CD1c-positive myeloid dendritic cell (primary cell): Measurements from ENCODE around the gene PPP1R10.

ENCODE experiments used
- DNase-seq: peaks from one replicate; pipeline ENCODE4 v3.0.0-alpha.2; 2016; ENCODE audit errors: extremely low spot score

The PPP1R10 gene

DNA sequence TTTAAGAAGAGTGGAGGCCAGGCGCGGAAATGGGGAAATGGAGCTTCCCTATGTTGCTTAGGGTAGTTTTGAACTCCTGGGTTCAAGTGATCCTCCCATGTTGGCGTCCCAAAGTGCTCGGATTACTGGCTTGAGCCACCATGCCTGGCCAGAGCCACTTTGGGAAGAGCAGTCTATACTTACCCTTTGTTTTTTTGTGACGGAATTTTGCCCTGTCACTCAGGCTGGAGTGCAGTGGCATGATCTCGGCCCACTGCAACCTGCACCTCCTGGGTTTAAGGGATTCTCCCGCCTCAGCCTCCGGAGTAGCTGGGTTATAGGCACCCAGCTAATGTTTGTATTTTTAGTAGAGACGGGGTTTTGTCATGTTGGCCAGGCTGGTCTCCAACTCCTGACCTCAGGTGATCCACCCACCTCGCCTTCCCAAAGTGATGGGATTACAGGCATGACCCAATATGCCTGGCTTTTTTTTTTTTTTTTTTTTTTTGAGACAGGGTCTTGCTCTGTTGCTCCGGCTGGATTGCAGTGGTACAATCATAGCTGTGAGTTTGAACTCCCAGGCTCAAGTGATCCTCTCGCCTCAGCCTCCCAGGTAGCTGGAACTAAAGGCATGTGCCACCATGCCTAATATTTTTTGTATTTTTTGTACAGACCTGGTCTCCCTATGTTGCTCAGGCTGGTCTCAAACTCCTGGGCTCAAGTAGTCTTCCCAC is 18.0 kb downstream of the PPP1R10 start:
- DNase-seq = no peak

DNA sequence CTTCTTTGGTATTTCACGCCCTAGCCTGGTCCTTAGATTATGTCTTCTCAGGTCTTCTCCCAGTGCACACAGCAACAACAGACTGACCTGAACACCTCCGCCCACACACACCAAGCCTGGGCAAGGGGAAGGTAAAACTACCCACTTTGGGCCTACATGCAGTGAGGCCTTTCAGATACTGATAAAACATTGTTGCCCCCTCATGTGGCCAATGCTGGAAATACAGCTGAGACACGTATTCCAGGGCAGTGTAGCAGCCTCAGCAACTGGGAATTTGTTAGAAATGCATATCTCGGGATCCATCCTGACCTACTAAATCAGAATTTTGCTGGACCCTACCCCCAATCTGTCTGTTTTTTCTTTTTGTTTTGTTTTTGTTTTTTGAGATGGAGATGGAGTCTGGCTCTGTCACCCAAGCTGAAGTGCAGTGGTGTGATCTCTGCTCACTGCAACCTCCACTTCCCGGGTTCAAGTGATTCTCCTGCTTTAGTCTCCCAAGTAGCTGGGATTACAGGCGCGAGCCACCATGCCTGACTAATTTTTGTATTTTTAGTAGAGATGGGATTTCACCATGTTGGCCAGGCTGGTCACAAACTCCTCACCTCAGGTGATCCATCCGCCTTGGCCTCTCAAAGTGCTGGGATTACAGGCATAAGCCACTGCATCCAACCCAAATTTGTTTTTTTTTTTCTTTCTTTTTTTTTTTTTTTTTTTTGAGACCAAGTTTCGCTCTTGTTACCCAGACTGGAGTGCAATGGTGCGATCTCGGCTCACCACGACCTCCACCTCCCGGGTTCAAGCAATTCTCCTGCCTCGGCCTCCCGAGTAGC is 19.5 kb downstream of the PPP1R10 start:
- DNase-seq = peak; percentile 85

DNA sequence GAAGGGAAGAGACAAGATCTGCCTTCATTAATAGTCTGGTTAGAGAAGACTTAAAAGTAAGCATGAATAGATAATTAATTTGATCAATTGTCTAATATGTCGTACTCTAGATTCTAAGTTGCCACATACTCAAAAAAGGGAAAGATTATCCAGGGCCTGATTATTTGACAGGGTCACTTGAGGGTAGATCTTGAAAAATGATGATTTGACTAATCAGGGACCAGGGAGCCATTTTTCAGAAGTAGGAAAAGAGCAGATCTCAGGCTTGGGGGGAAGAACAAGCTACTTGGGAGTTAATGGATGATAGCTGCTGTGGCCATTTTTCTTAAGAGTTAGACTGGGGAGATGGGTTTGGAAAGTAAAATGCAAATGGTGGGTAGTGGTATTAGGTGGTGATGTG is 24.8 kb downstream of the PPP1R10 start:
- DNase-seq = no peak

DNA sequence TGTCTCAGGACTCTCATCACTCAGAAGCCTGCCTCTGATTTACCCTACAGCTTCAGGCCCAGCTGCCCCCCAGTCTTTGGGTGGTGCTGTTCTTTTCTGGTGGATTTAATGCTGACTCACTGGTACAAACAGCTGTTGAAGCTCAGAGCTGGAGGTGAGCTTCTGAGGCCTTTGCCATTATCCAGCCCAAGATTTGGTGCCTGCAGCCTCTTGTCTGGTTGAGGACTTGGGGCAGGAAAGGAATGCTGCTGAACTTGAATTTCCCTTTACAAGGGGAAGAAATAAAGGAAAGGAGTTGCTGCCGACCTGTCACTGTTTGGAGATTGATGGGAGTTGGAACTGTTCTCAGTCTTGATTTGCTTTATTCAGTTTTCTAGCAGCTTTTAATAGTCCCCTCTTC is 26.0 kb downstream of the PPP1R10 start:
- DNase-seq = no peak

DNA sequence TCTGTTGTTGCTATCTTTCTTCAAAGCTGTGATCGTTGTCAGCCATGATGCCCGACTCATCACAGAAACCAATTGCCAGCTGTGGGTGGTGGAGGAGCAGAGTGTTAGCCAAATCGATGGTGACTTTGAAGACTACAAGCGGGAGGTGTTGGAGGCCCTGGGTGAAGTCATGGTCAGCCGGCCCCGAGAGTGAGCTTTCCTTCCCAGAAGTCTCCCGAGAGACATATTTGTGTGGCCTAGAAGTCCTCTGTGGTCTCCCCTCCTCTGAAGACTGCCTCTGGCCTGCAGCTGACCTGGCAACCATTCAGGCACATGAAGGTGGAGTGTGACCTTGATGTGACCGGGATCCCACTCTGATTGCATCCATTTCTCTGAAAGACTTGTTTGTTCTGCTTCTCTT is 26.5 kb downstream of the PPP1R10 start:
- DNase-seq = no peak

DNA sequence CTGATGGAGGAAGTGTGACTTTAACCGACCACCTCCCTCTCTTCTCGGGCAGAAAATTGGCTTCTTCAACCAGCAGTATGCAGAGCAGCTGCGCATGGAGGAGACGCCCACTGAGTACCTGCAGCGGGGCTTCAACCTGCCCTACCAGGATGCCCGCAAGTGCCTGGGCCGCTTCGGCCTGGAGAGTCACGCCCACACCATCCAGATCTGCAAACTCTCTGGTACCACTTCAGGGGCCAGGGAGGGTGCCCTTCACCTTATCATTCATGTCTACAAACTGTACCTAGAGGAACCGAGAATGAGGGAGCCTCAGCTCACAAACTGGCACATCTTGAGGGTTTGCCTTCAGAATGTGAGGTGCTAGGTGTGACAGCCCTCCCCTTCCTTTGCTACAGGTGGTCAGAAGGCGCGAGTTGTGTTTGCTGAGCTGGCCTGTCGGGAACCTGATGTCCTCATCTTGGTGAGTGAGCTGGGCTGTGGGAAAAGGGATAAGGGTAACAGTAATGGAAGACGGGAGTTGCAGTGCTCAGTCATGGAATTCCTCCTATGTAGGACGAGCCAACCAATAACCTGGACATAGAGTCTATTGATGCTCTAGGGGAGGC is 27.2 kb downstream of the PPP1R10 start:
- no peak for DNase-seq

DNA sequence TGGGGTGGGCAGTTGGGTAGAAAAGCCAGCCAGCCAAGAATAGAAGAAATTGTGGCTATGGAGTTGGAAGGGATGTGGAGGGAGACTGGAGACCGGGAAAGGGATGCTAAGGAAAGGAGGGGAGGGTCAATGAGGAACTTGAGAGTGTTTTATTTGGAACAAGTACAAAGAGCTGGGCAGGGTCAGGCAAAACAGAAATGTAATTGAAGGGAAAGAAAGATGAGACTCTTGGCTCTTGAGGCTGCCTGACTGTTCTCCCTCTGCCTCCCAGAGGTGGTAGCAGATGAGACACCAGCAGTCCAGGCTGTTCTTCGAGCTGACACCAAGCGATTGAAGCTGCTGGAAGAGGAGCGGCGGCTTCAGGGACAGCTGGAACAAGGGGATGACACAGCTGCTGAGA is 33.1 kb downstream of the PPP1R10 start:
- no peak for DNase-seq

DNA sequence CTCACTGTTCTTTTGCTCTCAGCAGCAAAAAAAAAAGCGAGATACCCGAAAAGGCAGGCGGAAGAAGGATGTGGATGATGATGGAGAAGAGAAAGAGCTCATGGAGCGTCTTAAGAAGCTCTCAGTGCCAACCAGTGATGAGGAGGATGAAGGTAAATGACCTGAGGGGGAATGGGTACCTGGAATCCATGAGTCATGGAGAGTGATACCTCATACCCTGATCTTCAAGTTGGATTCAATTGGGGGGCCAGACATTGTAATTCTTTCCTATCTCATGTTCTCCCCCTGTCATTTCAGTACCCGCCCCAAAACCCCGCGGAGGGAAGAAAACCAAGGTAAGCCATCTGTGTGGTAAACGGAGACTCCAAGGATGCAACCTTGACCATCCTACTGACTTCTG is 39.0 kb downstream of the PPP1R10 start:
- DNase-seq = no peak

DNA sequence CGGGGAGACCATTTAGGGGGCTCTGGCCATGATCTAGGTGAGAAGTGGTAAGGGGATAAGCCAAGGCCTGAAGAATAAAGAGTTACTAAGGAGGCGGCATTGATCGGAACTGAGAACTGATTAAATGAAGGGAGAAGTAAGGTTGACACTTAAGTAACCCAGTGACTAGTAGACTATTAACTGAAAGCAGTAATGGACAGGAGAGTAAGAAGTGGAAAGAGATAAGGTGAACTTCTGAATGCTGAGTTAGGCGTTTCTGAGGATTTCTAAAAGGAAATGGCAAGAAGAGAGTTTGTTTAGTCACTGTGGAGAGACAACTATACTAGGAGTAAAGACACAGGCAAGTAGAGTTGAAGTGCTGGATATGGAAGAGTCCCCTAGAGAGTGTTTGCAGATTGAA is 43.9 kb downstream of the PPP1R10 start:
- no peak for DNase-seq

DNA sequence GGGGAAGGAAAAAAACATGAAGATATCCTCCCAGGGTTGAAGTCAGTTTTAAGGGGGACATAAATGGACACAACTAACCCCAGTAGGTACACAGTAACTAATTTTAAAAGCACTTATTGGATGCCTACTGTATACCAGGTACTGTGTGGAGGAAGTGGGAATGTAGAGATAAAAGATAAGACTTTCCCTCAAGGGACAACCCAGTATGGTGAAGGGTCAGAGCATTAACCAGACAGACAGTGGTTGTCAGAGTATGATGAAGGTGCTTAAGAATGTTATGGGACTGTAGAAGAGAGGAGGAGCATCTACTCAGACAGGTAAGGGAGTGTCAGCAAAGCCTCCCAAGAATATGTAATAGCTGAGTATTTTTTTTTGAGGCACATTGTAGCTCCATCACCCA is 44.9 kb downstream of the PPP1R10 start:
- no peak for DNase-seq

DNA sequence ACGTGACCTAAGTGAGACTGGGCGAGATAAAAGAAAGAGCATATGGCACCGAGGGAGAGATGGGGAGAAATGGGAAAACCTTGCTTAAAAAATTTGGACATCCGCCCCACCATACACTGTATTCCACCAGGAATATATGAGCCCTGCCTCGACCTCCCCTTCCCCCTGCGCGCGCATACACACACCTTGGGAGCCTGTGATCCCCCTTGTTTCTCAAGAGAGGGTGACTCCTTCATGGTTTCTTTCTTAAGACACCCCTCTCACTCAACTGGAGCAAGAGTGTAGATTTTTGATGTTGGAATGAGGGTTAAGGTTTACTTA is 45.3 kb downstream of the PPP1R10 start:
- no peak for DNase-seq

DNA sequence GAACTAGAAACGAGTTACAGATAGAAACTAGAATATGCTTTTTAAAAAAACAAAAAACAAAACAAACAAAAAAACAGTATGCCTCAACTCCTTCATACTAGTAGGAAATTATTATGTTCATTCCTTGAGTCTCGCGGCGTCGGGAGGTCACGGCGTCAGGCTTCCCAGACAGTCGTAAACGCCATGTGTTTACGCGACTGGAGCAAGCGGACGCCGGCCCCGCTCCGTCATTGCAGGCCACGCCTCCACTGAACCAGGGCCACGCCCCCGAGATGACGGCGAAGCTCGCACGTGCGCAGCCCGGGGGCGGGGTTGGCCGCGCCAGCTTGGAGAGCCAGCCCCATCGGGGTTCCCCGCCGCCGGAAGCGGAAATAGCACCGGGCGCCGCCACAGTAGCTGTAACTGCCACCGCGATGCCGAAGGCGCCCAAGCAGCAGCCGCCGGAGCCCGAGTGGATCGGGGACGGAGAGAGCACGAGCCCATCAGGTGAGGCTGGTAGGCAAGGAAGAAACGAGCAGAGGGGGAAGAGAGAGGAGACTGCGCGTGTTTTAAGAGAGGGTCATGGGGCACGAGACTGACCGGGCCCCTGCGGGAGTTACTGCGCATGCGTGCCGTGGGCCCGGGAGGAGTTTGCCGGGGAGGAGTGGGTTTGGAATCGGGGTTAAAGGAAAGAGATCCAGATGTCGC is 45.8 kb downstream of the PPP1R10 start, which contains the start of gene ABCF1:
TSS of gene ABCF1 (plus strand) at position 368 of the 687 bp plus-strand sequence. CDS start at position 414, 46 bp downstream.
- peak; percentile 100 for DNase-seq

DNA sequence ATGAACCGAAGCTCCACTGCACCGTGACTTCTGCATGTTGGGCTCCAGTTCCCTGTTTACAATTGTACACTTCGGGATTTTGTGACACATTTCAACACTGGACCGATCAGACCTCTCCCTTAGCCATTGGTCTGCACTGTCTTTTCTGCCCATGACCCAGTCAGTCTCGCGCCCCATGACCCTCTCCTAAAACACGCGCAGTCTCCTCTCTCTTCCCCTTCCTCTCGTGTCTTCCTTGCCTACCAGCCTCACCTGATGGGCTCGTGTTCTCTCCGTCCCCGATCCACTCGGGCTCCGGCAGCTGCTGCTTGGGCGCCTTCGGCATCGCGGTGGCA is 46.3 kb downstream of the PPP1R10 start:
- peak; percentile 75 for DNase-seq

DNA sequence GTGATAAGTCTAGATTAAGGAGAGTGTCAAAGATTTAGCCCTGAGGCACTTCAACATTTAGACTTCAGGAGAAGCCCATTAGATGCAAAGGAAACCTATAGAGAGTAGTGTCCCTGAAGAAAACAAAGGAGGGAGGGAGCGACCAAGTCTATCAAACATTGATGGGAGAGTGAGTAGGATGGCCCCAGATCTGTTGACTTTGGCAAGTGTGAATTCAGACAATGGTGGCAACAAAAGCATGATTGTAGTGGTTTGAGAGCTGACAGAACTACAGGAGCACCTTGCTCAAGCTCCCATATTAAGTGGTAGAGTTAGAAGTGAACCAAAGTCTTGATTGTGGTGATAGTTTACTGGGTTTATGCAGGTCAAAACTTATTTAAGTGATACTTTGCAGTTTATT is 46.8 kb downstream of the PPP1R10 start:
- DNase-seq = no peak

DNA sequence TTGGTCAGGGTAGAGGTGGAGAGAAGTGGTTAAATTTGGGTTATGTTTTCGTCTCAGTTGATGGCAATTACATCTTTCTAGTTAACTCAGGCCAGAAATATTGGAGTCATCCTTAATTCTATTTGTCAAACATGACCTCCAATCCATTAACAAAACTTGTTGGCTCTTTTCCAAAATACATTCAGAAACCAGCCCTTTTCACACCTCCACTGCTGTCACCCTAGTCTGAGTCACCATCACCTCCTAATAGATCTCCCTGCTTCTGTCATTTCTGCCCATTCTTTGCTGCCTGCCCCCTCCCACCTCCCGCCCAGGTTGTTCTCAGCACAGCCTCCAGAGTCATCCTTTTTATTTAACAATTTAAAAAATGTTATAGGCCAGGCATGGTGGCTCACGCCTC is 48.8 kb downstream of the PPP1R10 start:
- no peak for DNase-seq

DNA sequence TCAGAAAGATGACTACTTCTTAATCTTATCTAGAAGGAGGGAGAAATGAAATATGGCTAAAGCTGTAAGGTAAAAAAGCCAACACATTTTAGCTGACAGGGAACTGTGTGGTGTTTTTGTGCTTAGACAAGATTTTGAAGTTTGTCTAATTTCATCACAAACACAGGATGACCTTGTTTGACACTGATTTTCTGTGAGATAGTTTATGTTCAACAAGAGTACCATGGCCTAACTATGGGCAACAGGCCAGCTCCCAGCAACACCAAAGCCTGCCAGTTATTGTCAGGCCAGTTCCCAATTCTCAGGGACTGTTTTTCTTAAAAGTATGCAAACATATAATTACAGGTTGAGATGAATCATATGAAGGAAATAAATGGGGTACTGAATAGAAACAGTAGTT is 51.3 kb downstream of the PPP1R10 start:
- no peak for DNase-seq

DNA sequence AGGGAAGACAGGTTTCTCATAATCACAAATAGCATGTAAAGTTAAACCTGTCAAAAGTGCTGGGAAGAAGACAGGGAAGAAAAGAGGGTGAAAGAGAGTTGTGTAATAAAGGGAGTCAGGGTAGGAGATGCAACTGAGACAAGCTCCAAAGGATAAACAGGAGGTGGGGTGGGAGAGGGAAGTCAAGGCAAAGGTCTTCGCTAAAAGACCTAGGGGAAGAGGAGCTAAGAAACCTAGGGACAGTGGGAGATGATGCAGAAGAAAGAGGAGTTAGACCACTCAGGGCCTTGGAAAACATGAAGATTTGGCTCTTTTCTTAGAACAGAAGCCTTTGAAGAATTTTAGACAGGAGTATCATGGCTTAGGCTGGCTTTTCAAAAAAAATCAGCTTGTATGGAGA is 52.9 kb downstream of the PPP1R10 start:
- no peak for DNase-seq

DNA sequence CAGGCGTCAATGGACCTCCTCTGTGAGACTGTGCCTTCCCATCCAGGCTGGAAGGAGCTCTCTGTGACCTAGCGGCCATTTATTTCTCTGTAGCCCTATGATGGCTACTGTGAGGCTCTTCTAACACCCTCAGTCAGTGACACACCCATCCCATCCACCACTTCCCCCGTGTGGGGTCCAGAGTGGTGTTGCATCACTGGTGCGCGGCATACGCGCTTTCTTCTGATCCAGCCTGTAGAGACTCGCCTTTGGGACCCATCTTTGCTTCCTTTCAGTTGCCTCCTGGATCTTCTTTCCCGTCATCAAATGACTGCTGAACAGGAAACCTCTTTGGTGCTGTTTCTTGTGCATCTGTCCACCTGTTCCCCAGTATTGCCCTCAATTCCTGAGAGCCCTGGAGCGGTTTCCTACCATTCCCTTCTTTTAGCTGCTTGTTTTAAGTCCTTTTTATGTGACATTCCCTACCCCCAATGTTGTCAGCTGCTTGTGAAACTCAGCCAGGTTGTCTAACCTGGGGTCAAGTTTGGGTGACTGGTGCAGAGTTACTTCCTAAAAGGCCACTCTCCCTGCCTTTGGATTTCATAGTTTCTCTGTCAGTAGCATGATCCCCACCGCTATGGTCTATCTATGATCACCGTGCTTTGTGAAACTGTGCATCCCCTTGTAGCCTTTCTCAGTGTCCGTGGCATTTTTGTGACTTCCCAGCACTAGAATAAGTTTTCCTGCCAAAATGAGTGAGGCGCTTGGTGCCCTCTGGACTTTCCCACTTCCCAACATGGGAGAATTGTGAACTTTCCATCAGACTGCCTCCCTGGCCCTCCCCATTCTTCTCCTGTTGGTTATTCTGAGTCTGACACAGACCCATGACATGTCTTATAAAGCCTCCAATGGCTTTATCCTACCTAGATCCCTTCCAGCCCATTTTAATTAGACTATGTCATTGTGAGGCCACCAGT is 54.3 kb downstream of the PPP1R10 start:
- no peak for DNase-seq

DNA sequence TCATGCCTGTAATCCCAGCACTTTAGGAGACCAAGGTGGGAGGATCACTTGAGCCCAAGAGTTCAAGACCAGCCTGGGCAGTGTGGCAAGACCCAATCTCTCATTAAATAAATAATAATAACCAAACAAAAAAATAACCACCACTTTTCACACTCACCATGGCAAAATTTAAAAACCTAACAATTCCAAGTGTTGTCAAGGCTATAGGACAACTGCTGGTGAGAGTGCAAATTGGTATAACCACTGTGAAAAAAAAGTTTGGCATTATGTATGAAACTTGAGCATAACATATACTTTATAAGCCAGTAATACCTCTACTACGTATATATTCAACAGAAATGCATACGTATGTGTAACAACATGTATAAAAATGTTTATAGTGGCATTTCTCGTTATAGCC is 56.1 kb downstream of the PPP1R10 start:
- DNase-seq = no peak

DNA sequence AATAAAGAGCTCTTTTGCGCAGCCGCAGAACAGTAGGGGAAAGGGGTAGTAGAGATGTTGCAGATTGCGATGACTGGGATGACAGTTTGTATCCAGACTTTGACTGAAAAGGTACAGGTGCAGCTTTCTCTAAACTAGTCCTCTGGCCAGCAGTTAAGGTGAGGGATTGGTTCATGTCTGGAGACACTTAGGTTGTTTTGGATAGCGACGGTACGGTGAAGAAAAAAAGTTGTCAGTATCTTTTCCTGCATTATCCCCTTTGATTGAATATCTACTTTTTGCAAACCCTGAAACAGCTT is 59.4 kb downstream of the PPP1R10 start:
- no peak for DNase-seq

DNA sequence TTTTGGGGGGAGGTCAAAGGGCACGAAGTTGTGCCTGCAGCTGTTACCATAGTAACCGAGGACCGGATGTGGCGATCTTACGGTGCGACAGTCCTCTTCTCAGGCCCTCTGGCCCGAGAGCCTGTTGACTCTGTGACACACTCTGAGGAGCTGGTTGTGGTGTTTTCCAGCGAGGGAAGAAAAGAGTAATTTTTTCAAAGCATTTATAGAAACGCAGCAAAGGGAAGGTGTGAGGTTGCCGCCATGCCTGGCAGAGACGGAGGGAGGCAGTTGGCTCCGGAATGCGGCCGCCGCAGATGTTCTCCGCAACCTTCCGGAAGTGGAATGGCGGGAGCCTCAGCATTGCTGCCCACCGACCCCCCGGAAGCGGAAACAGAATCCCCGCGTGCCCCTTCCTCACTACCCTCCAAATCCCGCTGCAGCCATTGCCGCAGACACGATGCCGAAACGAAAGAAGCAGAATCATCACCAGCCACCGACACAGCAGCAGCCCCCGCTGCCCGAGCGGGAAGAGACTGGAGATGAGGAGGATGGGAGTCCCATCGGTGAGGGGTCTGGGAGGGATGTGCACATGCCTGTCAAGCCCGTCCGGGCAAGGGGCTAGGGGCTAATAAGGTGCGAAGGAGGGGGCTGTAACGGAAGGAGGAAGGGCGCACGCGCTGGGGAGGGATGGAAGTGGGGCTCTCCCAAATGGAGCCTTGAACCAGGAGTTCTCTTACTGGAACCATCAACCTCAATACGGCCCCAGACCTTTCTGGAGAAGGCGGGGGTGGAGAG is 59.9 kb downstream of the PPP1R10 start, which contains the start of gene PRR3:
TSS of gene PRR3 (plus strand) at position 390 of the 777 bp plus-strand sequence. CDS start at position 440, 50 bp downstream.
- peak; percentile 95 for DNase-seq
